Osteocyte (in vitro differentiated cells): Measurements from ENCODE around the gene INAVA. TPM values are rescaled to one million over a fixed set of nuclear protein-coding genes. Genes with fewer than 3 reads are reported as not detected.
"Not testable (repeated sequence)": the region's sequence is repeated elsewhere in the genome, so short reads cannot be mapped to it uniquely, and the experiment has no call there.

Experiments used
- DNase-seq: peaks from one replicate; pipeline ENCODE4 v3.0.0; 2021; ENCODE audit warnings: mixed read lengths; ENCODE audit not compliant: unreplicated experiment; ENCODE audit errors: extremely low spot score
- H3K27ac Mint-ChIP-seq: one replicate; pipeline ENCODE4 v1.8.0; 2021; ENCODE audit warnings: mild to moderate bottlenecking, mixed read lengths; ENCODE audit not compliant: unreplicated experiment
- H3K27me3 Mint-ChIP-seq: one replicate; pipeline ENCODE4 v1.8.0; 2021; ENCODE audit warnings: mixed read lengths; ENCODE audit not compliant: unreplicated experiment
- H3K36me3 Mint-ChIP-seq: one replicate; pipeline ENCODE4 v1.8.0; 2021; ENCODE audit warnings: mixed read lengths; ENCODE audit not compliant: unreplicated experiment
- H3K4me1 Mint-ChIP-seq: one replicate; pipeline ENCODE4 v1.8.0; 2021; ENCODE audit warnings: mixed read lengths; ENCODE audit not compliant: unreplicated experiment
- H3K4me3 Mint-ChIP-seq: one replicate; pipeline ENCODE4 v1.8.0; 2021; ENCODE audit warnings: mild to moderate bottlenecking, moderate library complexity, mixed read lengths; ENCODE audit not compliant: unreplicated experiment
- H3K9me3 Mint-ChIP-seq: one replicate; pipeline ENCODE4 v1.8.0; 2021; ENCODE audit warnings: mixed read lengths; ENCODE audit not compliant: unreplicated experiment
- total RNA-seq: library from RNA; stranded (reverse); gene quantifications from 2 replicates; pipeline ENCODE4 v1.2.1, GENCODE V29; 2021
- TF ChIP-seq, protein P1 (sequence below): fragments of 200-600 bp; sonication (generic); IDR thresholded peaks from 2 replicates; pipeline ENCODE4 v1.5.0; 2021; ENCODE audit warnings: antibody characterized with exemption, mild to moderate bottlenecking, moderate library complexity

INAVA gene
- total RNA-seq, 1 donor from 2014 or later, result 2.0 TPM

DNA sequence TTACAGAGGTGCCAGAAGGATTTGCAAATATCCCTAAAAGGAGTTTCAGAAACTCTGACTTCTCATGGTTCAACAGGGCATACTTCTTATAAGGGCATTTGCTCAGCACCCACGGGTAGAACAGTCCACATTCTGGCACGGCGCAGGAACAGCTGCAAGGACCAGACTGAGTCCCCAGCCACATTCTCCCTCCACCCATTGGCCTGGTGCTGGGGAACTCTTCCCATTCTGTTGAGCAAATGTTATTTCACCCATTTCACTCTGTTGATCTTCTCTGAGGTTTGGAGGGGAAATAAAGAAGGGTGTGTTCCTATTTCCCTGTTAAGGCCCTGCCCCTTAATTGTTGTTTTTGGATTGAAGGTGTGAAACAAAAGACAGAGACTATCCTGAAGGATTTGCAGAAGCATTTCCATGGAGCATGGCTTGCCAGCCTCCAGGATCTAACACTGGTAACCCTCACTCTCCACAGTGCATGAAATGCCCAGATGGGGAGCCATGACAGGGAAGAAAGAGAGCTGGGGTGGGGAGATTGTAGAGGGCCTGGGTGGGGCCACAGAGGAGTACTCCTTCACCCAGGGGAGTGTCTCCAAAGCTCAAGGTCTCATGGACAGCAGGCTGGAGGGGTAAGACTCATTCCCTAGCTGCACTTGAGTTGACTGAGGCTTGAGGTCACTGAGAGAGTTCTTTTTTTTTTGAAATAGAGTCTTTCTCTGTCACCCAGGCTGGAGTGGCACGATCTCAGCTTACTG is 35.0 kb downstream of the INAVA start:
- Mint-ChIP-seq H3K36me3 (no peaks in the 10 kb centered on the region), H3K9me3 (peaks cover 6% of the 10 kb centered on the region), H3K27me3 (peaks cover 3% of the 10 kb centered on the region), H3K4me1 (peaks cover 5% of the 10 kb centered on the region), H3K27ac (no peak overlapping the region), H3K4me3 (no peak overlapping the region)
- TF ChIP-seq, protein P1, sequence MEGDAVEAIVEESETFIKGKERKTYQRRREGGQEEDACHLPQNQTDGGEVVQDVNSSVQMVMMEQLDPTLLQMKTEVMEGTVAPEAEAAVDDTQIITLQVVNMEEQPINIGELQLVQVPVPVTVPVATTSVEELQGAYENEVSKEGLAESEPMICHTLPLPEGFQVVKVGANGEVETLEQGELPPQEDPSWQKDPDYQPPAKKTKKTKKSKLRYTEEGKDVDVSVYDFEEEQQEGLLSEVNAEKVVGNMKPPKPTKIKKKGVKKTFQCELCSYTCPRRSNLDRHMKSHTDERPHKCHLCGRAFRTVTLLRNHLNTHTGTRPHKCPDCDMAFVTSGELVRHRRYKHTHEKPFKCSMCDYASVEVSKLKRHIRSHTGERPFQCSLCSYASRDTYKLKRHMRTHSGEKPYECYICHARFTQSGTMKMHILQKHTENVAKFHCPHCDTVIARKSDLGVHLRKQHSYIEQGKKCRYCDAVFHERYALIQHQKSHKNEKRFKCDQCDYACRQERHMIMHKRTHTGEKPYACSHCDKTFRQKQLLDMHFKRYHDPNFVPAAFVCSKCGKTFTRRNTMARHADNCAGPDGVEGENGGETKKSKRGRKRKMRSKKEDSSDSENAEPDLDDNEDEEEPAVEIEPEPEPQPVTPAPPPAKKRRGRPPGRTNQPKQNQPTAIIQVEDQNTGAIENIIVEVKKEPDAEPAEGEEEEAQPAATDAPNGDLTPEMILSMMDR, result no peak
- no peak for DNase-seq

DNA sequence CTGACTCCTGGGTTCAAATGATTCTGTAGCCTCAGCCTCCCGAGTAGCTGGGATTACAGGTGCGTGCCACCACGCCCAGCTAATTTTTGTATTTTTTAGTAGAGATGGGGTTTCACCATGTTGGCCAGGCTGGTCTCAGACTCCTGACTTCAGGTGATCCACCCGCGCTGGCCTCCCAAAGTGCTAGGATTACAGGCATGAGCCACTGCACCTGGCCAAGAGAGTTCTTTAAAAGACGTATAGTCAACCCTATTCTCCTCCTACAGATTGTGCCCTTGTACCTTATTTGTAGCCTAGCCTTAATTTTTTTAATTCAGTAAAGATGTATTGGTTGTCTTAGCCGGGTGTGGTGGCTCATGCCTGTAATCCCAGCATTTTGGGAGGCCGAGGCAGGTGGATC is 35.6 kb downstream of the INAVA start:
- H3K4me3 Mint-ChIP-seq, H3K9me3 Mint-ChIP-seq, H3K36me3 Mint-ChIP-seq, H3K27me3 Mint-ChIP-seq, DNase-seq, H3K27ac Mint-ChIP-seq, H3K4me1 Mint-ChIP-seq: not testable (repeated sequence)

- DNase-seq, result no peak
- Mint-ChIP-seq H3K4me1 (no peaks in the 10 kb centered on the region), H3K9me3 (peaks cover 6% of the 10 kb centered on the region), H3K4me3 (no peak overlapping the region), H3K27ac (no peak overlapping the region), H3K27me3 (peaks cover 3% of the 10 kb centered on the region), H3K36me3 (no peaks in the 10 kb centered on the region)
- TF ChIP-seq, protein P1, result no peak
Measured at GRCh38 chr1:200931776-200932175, 37.1 kb downstream of the INAVA start.

- DNase-seq, result no peak
- H3K27ac Mint-ChIP-seq, result no peak overlapping the region
- TF ChIP-seq, protein P1, result no peak
- no peak overlapping the region for H3K4me3 Mint-ChIP-seq
- peaks cover 6% of the 10 kb centered on the region for H3K9me3 Mint-ChIP-seq
- H3K4me1 Mint-ChIP-seq, result no peaks in the 10 kb centered on the region
- H3K36me3 Mint-ChIP-seq, result no peaks in the 10 kb centered on the region
- H3K27me3 Mint-ChIP-seq, result peaks cover 3% of the 10 kb centered on the region
Measured at GRCh38 chr1:200934676-200935245, 40.1 kb downstream of the INAVA start.

DNA sequence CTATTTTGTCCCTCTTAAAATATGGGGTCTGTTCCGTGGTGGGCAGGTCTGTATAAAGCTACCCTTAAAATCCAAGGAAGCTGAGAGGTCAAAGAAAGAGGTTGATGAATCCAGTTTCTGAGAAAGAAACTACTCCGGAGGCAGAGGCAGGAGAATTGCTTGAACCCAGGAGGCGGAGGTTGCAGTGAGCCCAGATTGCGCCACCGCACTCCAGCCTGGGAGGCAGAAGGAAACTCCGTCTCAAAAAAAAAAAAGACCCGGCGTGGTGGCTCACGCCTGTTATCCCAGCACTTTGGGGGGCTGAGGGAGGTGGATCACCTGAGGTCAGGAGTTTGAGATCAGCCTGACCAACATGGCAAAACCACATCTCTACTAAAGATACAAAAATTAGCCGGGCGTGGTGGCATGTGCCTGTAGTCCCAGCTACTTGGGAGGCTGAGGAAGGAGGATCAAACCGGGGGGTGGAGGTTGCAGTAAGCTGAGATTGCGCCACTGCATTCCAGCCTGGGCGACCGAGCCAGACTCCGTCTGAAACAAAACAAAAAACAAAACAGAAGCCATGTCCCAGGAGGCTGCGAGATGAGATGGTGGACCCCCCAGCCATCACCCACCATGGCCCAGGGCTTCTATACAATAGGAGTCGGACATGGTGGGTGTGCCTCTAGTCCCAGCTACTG is 40.7 kb downstream of the INAVA start:
- H3K36me3 Mint-ChIP-seq, DNase-seq, H3K4me1 Mint-ChIP-seq, H3K27me3 Mint-ChIP-seq, H3K27ac Mint-ChIP-seq, H3K4me3 Mint-ChIP-seq: not testable (repeated sequence)
- peaks cover 12% of the 10 kb centered on the region for H3K9me3 Mint-ChIP-seq

- no peaks in the 10 kb centered on the region for H3K4me1 Mint-ChIP-seq
- H3K9me3 Mint-ChIP-seq, result peaks cover 14% of the 10 kb centered on the region
- peaks cover 4% of the 10 kb centered on the region for H3K36me3 Mint-ChIP-seq
- TF ChIP-seq, protein P1, result no peak
- no peak for DNase-seq
- H3K27ac Mint-ChIP-seq, result no peak overlapping the region
- H3K27me3 Mint-ChIP-seq, result peaks cover 20% of the 10 kb centered on the region
- H3K4me3 Mint-ChIP-seq, result no peak overlapping the region
Measured at GRCh38 chr1:200938955-200939354, 44.3 kb downstream of the INAVA start.
